ENCODE results near the gene RNF144A.

GRCh38 chr2:7075834-7076233 is 158.6 kb downstream of the RNF144A start:
- no peak for TF ChIP-seq CTCF (IDR thresholded peaks at IDR 0.05)
- no peak for TF ChIP-seq ZFX (IDR thresholded peaks at IDR 0.05; ENCODE audit: borderline replicate concordance)
